OCI-LY1 (cell line): ENCODE data around the gene COL1A2.

Source experiments
- H2AFZ ChIP-seq: fragments of 200-600 bp; sonication (generic), shearing (Covaris generic); 2 replicates; pipeline ENCODE4 v1.6.0; 2014; ENCODE audit warnings: antibody characterized with exemption, mild to moderate bottlenecking, low read length
- H3F3A ChIP-seq: fragments of 200-600 bp; sonication (generic), shearing (Covaris generic); 2 replicates; pipeline ENCODE4 v1.6.0; 2014; ENCODE audit warnings: mild to moderate bottlenecking, antibody characterized with exemption, low read length, moderate library complexity; ENCODE audit not compliant: insufficient read depth
- H3K27ac ChIP-seq: fragments of 200-600 bp; sonication (generic); 2 replicates; pipeline ENCODE4 v1.5.1; 2014; ENCODE audit warnings: low read length, mixed run types, mild to moderate bottlenecking, low read depth; ENCODE audit not compliant: poor library complexity, severe bottlenecking
- H3K27me3 ChIP-seq: fragments of 200-600 bp; sonication (generic); 2 replicates; pipeline ENCODE4 v1.6.0; 2014; ENCODE audit warnings: antibody characterized with exemption, mild to moderate bottlenecking, low read length, moderate library complexity; ENCODE audit not compliant: insufficient read depth
- H3K36me3 ChIP-seq: fragments of 200-600 bp; sonication (generic); 2 replicates; pipeline ENCODE4 v1.6.1; 2014; ENCODE audit warnings: mild to moderate bottlenecking, antibody characterized with exemption, low read length, moderate library complexity, mixed read lengths; ENCODE audit not compliant: insufficient read depth
- H3K4me1 ChIP-seq: fragments of 200-600 bp; sonication (generic); 2 replicates; pipeline ENCODE4 v1.5.1; 2014; ENCODE audit warnings: mild to moderate bottlenecking, low read length, moderate library complexity; ENCODE audit not compliant: insufficient read depth, severe bottlenecking
- H3K4me2 ChIP-seq: fragments of 200-600 bp; sonication (generic), shearing (Covaris generic); 2 replicates; pipeline ENCODE4 v1.6.1; 2014; ENCODE audit warnings: low read length
- H3K4me3 ChIP-seq: fragments of 200-600 bp; sonication (generic); 2 replicates; pipeline ENCODE4 v1.5.1; 2014; ENCODE audit warnings: low read length, low read depth, mild to moderate bottlenecking, mixed read lengths; ENCODE audit not compliant: poor library complexity, severe bottlenecking
- H3K79me2 ChIP-seq: fragments of 200-600 bp; shearing (Covaris generic); 2 replicates; pipeline ENCODE4 v1.6.1; 2016; ENCODE audit warnings: mixed run types, low read length, mixed read lengths; ENCODE audit not compliant: insufficient read depth
- H3K9ac ChIP-seq: fragments of 200-600 bp; sonication (generic), shearing (Covaris generic); 2 replicates; pipeline ENCODE4 v1.6.1; 2014; ENCODE audit warnings: mild to moderate bottlenecking, low read length, mixed read lengths
- H3K9me2 ChIP-seq: fragments of 200-600 bp; sonication (generic), shearing (Covaris generic); 2 replicates; pipeline ENCODE4 v1.6.1; 2014; ENCODE audit warnings: low read depth, mild to moderate bottlenecking, low read length, mixed read lengths
- H3K9me3 ChIP-seq: fragments of 200-600 bp; shearing (Covaris generic); 2 replicates; pipeline ENCODE4 v1.6.1; 2014; ENCODE audit warnings: low read length, mixed read lengths
- H4K20me1 ChIP-seq: fragments of 200-600 bp; sonication (generic), shearing (Covaris generic); 2 replicates; pipeline ENCODE4 v1.6.0; 2016; ENCODE audit warnings: mild to moderate bottlenecking, low read length; ENCODE audit not compliant: insufficient read depth
- EZH2 ChIP-seq: fragments of 200-600 bp; sonication (generic), shearing (Covaris generic); IDR thresholded peaks from 2 replicates; pipeline ENCODE4 v1.8.0; 2017; ENCODE audit warnings: borderline replicate concordance, mixed run types, mild to moderate bottlenecking, antibody characterized with exemption, low read length, moderate library complexity, mixed read lengths
- TF ChIP-seq, protein P1 (sequence below): fragments of 200-600 bp; sonication (generic), shearing (Covaris generic); IDR thresholded peaks from 2 replicates; pipeline ENCODE4 v1.5.1; 2017; ENCODE audit warnings: mild to moderate bottlenecking, antibody characterized with exemption, low read length, moderate library complexity, mixed read lengths

COL1A2 gene

GRCh38 chr7:94398841-94399240, 4.1 kb downstream of the COL1A2 start:
- Histone ChIP-seq H3K9me2 (no peaks in the 10 kb centered on the region), H3K9ac (no peak overlapping the region), H3K9me3 (no peaks in the 10 kb centered on the region), H4K20me1 (no peaks in the 10 kb centered on the region), H3K27ac (no peak overlapping the region), H3K79me2 (no peaks in the 10 kb centered on the region), H2AFZ (no peak overlapping the region), H3K36me3 (no peaks in the 10 kb centered on the region), H3K4me1 (no peaks in the 10 kb centered on the region), H3K27me3 (no peaks in the 10 kb centered on the region), H3F3A (no peaks in the 10 kb centered on the region), H3K4me2 (no peak overlapping the region), H3K4me3 (no peak overlapping the region)
- TF ChIP-seq, protein P1, sequence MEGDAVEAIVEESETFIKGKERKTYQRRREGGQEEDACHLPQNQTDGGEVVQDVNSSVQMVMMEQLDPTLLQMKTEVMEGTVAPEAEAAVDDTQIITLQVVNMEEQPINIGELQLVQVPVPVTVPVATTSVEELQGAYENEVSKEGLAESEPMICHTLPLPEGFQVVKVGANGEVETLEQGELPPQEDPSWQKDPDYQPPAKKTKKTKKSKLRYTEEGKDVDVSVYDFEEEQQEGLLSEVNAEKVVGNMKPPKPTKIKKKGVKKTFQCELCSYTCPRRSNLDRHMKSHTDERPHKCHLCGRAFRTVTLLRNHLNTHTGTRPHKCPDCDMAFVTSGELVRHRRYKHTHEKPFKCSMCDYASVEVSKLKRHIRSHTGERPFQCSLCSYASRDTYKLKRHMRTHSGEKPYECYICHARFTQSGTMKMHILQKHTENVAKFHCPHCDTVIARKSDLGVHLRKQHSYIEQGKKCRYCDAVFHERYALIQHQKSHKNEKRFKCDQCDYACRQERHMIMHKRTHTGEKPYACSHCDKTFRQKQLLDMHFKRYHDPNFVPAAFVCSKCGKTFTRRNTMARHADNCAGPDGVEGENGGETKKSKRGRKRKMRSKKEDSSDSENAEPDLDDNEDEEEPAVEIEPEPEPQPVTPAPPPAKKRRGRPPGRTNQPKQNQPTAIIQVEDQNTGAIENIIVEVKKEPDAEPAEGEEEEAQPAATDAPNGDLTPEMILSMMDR = no peak
- no peak for TF ChIP-seq EZH2

DNA sequence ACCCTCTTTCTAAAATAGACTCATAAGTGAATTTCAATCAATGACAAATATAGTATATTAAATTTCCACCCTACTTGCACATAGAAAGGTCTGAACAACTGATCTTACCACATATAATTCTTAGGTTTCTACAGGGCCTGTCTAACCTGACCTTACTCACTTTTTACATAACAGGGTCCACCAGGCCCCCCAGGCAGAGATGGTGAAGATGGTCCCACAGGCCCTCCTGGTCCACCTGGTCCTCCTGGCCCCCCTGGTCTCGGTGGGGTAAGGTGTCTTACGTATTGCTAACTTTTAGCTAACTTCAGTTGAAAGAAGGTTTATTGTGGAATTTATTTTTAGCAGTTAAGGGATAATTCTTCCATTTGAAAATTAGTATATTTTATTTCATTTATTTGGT, 5.3 kb downstream of the COL1A2 start:
- no peaks in the 10 kb centered on the region for H3F3A ChIP-seq
- H3K4me3 ChIP-seq = no peak overlapping the region
- no peaks in the 10 kb centered on the region for H3K4me1 ChIP-seq
- no peak for TF ChIP-seq EZH2
- TF ChIP-seq, protein P1 = no peak
- H3K36me3 ChIP-seq = no peaks in the 10 kb centered on the region
- no peaks in the 10 kb centered on the region for H3K79me2 ChIP-seq
- no peak overlapping the region for H3K9ac ChIP-seq
- H3K4me2 ChIP-seq = no peak overlapping the region
- H2AFZ ChIP-seq = no peak overlapping the region
- no peaks in the 10 kb centered on the region for H4K20me1 ChIP-seq
- H3K9me3 ChIP-seq = no peaks in the 10 kb centered on the region
- H3K27ac ChIP-seq = no peak overlapping the region
- H3K27me3 ChIP-seq = no peaks in the 10 kb centered on the region
- no peaks in the 10 kb centered on the region for H3K9me2 ChIP-seq

DNA sequence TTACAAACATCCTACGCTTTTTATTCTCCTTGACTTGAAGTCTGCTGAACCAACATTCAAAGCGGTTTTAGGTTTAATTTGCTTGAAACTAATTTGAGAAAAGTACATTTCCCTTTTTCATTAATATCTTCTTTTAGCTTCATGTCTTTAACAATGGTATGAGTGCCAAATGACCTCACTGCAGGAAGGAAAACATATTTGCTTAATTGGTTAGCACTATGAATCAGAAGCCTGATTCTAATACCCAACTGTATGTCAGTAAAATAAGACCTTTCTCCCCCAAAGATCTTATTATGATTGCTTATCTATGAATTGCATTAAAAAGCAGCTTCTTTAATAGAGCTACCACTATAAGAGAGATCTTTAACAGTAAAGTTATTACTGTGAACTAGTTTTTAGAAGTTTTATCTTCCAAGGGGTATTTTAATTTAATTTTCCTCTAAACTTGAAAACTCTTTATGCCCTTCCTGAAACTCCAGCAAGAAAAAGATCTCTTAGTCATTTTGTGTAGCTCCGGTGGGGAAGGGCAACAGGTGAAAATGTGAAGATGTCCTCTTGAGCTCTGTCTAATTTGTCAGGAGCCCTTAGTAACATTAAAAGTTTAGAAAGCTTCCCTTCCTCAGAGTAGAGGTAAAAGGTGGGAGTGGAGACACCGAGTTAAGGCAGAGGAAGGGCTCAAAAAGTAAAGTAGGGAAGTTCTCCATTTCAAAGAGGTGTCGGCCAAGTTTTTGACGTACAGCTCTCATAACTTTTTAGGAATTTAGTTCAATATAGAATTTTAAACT, 6.1 kb downstream of the COL1A2 start:
- H3K27ac ChIP-seq = no peak overlapping the region
- no peak overlapping the region for H3K9ac ChIP-seq
- H3K9me2 ChIP-seq = no peaks in the 10 kb centered on the region
- H3K9me3 ChIP-seq = no peaks in the 10 kb centered on the region
- H3F3A ChIP-seq = no peaks in the 10 kb centered on the region
- no peaks in the 10 kb centered on the region for H3K4me1 ChIP-seq
- TF ChIP-seq, protein P1 = no peak
- no peak for TF ChIP-seq EZH2
- H3K4me2 ChIP-seq = no peak overlapping the region
- H3K36me3 ChIP-seq = no peaks in the 10 kb centered on the region
- H3K27me3 ChIP-seq = no peaks in the 10 kb centered on the region
- no peaks in the 10 kb centered on the region for H4K20me1 ChIP-seq
- no peak overlapping the region for H2AFZ ChIP-seq
- H3K79me2 ChIP-seq = no peaks in the 10 kb centered on the region
- no peak overlapping the region for H3K4me3 ChIP-seq
